Epidermal melanocyte (primary cell): Measurements from ENCODE around the gene HIC1.
A peak's percentile ranks its signal among the peaks of the same experiment; 100 is the strongest.

ENCODE experiments used
- DNase-seq: peaks from one replicate; pipeline ENCODE4 v3.0.0; 2011; ENCODE audit warnings: low spot score; ENCODE audit not compliant: insufficient read length

The HIC1 gene

DNA sequence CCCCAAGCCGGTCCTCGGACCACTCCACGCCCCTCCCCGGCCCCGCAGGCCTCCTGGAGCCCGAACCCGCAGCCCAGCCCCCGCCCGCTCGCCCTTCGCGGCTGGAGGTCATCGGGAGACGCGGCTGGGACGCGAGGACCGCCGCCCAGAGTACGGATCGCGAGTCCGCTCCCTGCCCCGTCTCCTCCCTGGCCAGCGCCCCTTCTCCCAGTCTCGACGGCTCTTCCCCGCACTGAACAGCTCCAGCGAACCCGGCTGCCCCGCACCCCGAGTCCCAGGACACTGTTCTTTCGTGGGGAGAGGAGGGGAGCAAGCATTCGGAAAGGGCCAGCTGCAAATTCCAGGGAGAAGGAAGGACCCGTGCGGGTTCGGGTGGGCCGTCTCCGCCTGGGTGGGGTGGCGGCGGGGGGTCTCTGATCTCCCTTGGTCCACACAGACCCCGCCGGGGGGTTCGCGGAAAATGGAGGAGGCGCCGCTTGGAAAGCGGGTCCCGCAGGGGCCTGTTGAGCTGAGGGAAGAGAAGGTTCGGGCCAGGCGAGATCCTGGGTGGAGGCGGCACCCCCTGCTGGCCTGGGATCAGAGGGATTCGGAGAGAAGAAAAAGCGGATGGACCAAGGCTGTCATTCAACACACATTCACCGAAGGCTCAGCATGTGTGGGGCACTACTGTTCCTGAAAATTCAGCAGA is 29.1 kb upstream of the HIC1 start:
- peak; percentile 87 for DNase-seq

DNA sequence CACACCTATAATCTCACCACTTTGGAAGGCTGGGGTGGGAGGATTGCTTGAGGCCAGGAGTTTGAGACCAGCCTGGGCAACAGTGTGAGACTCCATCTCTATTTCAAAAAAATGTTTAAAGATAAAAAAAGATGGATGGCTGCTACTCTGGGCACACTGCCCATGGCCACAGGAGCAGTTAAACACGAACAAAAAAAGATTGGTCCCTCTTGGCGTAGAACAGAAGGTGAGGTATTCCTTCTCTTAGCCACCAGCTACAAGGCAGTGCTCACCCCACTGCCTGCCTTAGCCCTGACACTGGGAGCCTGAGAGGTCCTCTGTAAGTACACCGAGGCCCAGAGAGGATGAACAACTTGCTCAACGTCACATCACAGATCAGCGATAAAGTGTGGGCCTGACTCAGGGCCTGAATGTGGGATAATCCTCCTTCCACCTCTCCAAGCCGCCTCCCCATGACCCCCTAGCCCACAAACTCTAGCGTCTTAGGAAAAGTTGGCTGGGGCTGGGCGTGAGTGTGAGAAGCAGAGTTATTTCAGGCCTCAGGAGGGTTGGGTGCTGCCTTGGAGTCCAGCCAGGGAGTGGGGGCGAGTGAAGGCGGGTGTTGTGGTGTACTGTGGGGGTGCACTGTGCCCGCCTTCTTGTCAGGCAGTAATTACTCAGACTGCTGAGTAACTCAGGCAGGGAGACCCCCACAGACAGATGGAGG is 27.2 kb upstream of the HIC1 start:
- DNase-seq: no peak

DNA sequence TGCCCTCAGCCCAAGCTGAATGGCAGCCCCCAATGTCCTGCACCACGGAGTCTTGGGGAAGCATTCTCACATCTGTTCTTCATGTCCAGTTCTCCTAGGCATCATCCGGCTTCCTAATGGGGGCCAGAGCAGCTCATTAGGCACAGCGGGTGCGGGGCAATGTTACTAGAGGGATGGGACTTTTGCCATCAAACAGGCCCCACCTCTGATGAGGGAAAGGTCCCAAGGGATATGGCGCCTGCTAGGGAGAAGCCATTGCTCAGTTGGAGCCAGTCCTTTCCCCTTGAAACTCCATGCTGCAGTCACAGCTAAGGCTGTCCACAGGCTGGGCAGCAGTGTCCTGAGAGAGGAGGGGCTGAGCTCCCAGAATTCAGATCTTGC is 26.7 kb upstream of the HIC1 start:
- DNase-seq: no peak

DNA sequence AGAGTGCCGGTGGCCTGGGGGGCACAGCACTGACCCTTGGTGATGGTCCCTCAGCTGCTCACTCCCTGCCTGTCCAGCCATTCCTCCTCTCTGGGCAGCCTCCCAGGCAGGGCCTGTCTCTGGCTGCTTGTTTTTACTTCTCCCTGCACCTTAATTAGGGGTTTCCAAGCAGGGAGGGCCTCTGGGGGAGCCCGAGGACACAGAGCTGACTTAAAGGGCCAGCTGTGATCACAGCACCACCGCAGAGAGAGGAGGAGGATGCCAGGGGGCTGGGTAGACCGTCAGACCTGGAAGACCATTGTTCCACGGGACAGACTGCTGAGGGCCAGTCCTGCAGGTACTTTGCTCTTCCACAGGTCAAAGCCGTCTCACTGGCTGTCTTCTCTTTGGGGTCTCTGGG is 26.2 kb upstream of the HIC1 start:
- no peak for DNase-seq

DNA sequence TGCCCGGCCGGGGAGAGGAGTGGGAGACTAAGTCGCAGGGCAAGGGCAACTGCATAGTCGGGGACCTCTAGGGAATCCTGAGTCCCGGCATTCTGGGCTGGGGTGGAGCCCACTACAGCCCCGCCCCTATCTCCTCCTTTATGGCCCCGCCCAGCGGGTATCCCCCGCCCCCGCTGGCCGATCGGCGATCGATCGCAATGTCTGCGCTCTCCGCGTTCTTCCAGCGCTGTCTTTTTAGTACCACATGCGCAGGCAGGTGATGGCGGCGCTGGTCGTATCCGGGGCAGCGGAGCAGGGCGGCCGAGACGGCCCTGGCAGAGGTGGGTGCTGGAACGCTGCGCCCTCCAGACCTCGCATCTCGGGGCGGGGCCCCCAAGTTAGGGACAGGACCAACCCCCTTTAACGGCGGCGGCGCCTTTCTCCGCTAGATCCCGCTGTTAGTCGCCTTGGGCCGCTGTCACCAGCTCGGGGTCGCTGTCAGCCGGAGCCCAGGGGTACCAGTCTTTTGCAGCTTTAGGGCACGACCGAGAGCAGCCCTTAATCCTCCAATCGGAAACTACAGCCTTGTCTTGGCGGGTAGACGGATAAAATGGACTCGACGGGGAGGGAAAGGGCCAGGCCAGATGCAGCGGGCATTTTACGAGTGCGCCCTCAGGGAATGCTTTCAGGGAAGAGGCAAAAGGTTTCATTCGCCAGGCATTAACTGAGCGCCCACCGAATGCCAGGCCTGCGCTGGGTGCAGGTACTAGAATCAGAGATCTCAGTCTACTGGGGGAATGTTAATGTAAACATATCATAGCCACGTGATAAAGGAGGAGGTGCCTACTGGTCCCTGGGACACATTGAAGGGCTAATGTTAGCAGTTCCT is 24.8 kb upstream of the HIC1 start, which contains the start of gene DPH1:
TSS of gene DPH1 (plus strand) at position 243 of the 868 bp plus-strand sequence. CDS start at position 260, 17 bp downstream.
- peak; percentile 95 for DNase-seq

DNA sequence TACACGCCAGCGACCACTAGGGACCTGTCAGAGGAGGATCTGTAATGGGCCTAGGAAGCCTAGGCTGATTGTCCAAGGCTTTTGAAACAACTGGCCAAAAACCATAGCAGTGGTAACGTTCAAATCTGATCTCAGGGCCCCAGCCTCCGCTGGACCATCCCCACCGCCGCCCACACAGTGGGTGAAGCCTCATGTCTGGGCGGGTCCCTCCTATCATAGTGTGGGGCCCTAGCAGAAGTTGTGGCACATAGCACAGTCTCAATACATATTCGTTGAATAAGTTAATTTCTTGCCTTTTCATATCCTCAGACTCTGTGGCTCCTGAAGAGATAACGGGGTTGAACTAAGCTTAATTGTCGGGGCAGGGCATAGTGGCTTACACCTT is 24.1 kb upstream of the HIC1 start:
- DNase-seq: no peak

DNA sequence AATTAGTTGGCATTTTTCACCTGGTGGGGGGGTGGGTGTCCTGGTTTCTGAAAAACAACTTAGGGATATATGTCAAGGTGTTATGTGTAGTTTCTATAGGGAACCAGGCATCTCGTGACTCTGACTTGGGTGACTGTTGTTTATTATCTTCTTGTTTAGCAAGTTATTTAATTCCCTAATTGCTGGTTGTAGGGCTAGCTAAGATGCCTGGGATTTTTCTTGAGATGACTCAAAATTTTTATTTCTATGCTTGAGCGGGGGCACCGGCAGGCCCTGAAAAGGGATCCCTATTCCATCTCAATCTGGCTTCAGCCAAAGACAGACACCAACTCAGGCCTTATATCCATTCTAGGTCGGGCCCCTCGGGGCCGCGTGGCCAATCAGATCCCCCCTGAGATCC is 21.8 kb upstream of the HIC1 start:
- no peak for DNase-seq

DNA sequence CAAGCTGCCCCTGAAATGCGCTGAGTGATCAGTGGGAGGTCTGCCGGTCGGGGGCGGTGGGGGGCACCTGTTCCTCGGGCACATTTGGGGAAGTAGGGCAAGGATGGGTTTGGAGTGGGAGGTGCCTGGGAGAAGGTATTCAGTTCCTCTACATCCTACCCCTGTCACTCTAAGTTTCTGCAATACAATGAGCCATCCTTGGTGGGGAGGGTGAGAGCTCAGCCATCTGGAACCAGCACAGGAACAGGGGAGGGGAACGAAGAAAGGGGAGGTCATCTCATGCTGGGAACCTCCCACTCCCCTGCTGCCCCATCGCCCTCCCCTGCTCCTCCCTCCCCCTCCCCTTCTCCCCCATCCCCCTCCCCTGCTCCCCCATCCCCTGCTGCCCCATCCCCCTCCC is 20.7 kb upstream of the HIC1 start:
- DNase-seq: no peak

DNA sequence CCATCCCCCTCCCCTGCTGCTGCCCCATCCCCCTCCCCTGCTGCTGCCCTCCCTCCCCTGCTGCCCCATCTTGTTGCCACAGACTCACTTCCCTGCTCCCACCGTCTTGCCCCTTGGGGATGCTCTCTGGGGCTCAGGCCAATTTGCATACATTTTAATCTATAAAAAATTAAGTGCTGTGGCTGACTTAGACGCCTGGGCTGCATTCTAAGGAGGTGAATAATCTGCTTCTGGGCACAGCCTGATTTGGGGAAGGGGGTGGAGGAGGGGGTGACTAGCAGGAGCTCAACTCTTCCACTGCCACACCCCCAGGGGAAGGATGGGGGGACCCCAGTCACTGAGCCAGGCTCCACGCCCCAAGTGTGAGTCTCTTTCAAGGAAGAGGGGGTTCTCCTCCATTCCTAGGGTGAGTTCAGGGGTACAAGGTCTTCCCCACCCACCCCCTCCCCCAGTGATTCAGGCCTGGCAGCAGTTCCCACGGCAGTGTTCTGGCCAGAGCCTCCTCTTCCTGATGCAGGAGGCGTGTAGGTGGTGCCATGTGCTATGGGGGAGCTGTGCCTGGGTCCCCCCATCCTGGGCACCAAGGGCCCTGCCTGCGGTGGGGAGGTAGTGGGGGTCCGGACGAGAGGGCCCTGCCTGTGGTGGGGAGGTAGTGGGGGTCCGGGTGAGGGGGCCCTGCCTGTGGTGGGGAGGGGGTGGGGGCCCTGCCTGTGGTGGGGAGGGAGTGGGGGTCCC is 19.9 kb upstream of the HIC1 start:
- DNase-seq: no peak

DNA sequence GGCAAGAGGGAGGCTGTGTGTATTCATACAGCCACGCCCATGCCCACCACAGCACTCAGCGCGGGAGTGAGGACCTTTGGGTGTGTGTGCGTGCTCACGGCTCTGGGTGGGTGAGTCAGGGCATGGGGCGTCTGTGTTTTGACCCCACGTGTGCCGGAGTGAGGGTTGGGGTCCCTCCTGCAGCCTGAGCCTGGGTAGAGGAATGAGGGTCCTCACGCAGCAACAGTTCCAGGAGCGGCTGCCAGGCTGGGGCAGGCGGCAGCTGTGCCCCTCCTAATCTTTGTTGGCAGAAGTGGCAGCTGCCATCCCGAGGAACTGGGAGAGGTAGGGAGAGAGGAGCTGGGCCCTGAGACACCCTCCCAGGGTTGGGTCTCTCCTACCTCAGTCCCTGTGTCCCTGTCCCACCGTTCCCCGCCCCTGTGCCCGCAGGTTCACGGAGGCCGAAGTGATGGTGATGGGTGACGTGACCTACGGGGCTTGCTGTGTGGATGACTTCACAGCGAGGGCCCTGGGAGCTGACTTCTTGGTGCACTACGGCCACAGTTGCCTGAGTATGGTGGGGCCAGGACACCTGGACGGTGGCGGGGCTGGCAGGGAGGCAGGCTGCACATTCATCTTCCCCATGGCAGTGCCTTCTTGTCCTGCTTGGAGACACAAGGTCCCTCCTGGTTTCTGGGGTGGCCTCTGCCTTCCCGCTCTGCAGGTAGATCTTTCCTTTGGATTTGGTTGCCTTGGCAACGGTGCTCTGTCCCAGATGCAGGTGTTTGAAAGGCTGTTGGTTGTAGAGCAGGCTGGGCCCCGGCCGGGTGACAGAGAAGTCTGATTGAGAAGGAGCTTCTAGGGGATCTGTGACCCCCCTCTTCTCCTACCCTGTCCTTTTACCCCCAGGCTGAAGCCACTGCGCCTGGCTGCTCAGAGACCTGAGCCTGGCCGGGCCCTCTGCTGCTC is 19.1 kb upstream of the HIC1 start:
- DNase-seq: no peak

DNA sequence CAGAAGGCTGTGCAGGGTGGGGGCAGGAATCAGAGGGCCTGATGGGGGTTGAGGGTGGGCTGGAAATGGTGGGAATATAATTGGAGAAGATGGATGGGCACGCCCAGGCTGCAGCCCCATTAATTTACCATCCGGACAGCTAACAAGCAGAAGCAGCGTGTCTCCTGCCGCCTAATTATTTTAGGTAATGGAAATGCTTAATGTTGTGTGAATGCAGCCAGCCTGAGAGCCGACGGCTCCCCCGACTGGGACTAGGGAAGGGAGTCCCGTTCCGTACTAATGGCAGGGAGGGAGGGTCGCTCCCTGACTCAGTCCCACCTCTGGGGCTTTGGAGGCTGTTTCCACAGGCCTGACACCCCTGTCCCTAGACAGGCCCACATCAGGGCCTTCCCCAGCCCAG is 17.7 kb upstream of the HIC1 start:
- DNase-seq: no peak

DNA sequence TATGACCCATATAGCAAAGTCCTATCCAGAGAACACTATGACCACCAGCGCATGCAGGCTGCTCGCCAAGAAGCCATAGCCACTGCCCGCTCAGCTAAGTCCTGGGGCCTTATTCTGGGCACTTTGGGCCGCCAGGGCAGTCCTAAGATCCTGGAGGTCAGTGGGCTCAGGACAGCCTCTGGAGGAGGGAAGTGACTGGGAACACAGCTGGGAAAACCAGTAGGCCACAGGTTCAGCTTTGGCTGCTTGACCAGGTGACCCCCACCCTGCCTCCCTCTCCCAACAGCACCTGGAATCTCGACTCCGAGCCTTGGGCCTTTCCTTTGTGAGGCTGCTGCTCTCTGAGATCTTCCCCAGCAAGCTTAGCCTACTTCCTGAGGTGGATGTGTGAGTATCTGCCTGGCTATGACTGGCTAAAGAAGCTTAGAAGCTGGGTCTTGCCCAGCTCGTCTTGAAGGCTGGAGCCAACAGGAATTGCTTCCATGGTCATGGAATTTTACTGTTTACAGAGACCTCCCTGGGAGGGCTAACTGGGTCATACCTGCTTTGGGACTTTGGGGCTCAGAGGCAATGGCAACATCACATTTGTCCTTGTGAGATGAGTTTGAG is 14.6 kb upstream of the HIC1 start:
- no peak for DNase-seq

DNA sequence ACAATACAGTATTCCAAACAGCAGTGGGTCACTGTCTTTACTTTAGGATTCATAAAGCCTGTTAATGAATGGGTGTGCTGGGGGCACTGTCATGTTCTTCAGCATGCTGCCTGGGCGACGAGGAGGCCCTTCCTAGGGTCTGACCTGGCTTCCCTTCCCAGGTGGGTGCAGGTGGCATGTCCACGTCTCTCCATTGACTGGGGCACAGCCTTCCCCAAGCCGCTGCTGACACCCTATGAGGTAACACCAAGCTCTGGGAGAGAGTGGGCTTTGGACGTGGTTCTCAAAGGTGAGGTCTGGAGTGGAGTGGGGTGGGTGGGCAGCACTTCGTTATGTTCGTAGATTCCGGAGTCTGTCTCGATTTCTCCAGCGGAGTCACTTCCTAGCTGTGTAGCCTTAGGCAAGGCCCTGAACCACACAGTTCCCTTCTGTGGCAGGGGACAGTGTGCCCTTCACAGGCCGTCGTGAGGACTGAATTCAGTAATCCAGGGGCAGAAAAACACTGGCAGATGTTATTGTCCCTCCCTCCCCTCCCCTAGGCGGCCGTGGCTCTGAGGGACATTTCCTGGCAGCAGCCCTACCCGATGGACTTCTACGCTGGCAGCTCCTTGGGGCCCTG is 13.9 kb upstream of the HIC1 start:
- no peak for DNase-seq

DNA sequence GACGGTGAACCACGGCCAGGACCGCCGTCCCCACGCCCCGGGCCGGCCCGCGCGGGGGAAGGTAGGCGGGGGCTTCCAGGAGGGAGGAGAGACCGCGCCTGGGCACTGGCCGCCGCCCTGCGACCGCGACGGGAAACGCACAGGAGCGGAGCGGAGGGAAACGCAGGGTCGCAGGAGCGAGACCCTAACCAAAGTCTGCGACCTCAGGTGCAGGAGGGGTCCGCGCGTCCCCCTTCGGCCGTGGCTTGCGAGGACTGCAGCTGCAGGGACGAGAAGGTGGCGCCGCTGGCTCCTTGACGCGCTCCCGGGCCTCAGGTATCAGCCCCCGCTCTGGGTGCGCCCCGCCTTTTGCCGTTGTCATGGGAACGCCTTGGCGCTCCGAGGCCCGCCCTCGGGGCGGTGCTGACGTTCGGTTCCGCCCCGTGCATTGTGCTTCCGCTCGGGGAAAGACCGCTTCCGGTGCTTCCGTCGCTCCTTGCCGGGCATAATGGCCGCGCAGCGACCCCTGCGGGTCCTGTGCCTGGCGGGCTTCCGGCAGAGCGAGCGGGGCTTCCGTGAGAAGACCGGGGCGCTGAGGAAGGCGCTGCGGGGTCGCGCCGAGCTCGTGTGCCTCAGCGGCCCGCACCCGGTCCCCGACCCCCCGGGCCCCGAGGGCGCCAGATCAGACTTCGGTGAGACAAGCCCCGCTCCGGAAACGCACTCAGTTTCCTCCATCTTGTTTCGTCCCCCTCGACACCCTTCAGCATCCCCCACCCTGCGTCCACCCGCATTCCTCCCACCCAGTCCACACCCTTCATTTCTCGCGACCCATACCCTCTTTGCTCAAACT is 13.1 kb upstream of the HIC1 start, which contains the start of gene OVCA2:
TSS of gene OVCA2 (plus strand) at position 462 of the 829 bp plus-strand sequence. CDS start at position 488, 26 bp downstream.
- peak; percentile 91 for DNase-seq

DNA sequence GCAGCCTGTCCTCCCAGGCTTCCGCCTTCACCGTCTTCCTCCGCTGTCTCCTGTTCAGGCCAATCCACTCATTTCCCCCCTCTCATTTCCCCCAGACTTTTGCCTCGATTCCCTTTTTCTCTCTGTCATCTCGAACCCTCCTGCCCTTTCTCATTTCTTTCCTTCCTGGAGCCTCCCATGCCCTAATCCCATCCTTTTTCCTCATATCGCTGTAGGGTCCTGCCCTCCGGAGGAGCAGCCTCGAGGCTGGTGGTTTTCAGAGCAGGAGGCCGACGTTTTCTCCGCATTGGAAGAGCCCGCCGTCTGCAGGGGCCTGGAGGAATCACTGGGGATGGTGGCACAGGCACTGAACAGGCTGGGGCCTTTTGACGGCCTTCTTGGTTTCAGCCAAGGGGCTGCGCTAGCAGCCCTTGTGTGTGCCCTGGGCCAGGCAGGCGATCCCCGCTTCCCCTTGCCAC is 12.5 kb upstream of the HIC1 start:
- no peak for DNase-seq

DNA sequence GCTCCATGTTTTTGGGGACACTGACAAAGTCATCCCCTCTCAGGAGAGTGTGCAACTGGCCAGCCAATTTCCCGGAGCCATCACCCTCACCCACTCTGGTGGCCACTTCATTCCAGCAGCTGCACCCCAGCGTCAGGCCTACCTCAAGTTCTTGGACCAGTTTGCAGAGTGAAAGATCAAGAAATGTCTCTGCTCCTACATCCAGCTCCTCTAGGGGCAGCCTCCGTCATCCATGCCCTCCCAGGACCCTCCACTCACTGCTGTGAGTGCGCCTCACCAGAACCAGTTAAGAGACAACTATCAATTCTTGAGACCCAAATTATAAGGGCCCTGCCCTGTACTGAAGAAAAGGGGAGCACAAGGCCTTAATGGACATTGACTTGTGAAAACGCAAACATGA is 12.0 kb upstream of the HIC1 start:
- no peak for DNase-seq

DNA sequence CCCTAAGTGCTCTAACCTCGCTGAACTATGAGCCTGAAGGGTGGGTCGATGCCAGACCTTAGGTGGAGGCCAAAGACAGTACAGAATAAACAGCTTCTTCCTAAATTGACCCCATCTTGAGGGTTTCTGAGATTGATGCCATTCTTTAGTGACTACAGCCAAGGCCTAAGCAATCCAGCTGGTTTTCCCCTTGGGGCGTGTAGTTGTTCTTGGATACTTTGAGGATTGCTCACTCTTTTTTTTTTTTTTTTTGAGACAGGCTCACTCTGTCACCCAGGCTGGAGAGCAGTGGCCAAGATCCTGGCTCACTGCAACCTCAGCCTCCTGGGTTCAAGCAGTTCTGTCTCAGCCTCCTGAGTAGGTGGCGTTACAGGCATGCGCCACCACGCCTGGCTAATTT is 11.1 kb upstream of the HIC1 start:
- no peak for DNase-seq

DNA sequence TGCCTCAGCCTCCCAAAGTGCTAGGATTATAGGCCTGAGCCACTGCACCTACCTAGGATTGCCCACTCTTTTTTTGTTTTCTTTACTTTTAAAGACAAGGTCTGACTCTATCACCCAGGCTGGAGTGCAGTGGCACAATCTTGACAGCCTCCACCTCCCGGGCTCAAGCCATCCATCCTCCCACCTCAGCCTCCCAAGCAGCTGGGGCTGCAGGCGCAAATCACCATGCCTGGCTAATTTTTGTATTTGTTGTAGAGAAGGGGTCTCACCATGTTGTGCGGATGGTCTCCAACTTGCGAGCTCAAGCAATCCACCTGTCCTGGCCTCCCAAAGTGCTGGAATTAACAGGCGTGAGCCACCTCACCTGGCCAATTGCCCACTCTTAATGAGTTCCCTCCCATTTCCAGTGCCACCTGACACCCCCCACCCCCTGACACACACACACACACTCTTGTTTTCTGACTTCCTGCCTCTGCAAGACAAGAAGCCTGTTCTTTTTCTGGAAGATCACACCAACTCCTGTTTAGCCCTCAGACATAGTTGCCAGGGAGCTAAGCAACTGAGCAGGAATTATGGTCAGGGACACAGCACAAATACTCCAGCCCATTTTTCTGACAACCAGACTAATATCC is 10.5 kb upstream of the HIC1 start:
- DNase-seq: no peak
